HG02610 (cell line): Measurements from ENCODE around the gene LAMB1.
"Not testable (repeated sequence)": the region's sequence is repeated elsewhere in the genome, so short reads cannot be mapped to it uniquely, and the experiment has no call there.

Source experiments
- ATAC-seq: cut with Tn5 transposase; IDR thresholded peaks from one replicate; pipeline ENCODE4 v1.9.1; 2021; ENCODE audit warnings: mild to moderate bottlenecking, moderate library complexity; ENCODE audit not compliant: unreplicated experiment

Gene LAMB1

DNA sequence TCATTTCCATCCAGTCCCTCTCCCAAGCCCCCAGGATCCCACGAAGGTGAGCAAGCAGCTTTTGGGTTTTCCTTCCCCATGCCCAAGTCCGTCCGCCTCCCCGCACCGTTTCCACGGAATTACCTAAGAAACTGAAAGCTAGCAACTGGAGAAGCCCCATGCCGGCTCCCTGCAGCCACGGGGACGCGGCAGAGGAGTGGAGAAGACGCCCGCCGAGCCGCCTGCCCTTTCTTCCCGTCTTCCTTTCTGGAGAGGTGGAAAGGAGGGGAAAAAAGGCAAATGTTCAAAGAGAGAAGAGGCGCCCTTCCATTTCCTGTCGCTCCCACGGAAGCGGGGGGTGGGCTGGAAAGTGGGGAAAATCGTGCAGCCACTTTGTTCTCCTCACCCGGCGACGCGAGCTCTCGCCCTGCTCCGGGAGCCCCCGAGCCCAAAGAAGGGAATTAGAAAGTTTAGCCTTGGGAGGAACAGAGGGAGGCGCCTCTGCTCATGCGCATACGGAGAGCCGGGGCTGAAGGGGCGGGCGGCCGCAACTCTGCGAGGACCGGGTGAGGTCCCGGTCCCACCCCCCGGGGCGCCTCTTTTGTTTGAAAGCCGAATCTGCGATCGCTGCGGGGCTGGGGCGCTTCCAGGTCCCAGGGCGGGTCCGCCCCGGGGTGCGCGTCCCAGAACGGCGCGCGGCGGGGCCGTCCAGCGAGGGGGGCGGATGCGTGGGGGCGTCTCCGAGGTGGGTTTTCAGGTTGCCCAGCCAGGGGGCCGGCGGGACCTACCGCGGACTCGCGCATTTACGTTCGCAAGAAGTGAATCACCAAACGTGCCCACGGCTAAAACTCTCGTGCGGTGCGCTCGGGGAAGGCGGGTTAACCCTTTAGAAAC lies at the start of gene LAMB1:
Gene LAMB1, minus strand, starts transcription at position 436 of the 873 bp plus-strand sequence. Its CDS starts 276 bp downstream, at position 160.
- ATAC-seq = no peak

DNA sequence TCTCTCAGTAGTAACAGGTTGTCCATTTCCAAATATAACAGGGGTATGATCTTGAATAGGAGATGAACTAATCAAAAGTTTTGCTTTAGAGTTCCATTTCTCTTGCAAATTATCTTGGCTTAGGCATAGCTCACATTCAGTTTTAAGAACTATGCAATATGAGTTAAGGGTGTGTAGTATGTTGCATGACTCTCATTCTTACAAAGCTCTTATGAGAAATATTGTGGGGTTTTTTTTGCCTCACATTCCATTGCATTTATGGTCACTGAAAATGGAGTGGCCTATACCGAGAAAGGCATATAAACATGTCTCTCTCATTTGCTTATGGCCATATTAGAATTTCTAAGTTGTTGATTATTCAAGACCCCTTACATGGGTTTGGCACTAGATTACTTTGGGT lies 48.5 kb upstream of the LAMB1 start:
- ATAC-seq = no peak

DNA sequence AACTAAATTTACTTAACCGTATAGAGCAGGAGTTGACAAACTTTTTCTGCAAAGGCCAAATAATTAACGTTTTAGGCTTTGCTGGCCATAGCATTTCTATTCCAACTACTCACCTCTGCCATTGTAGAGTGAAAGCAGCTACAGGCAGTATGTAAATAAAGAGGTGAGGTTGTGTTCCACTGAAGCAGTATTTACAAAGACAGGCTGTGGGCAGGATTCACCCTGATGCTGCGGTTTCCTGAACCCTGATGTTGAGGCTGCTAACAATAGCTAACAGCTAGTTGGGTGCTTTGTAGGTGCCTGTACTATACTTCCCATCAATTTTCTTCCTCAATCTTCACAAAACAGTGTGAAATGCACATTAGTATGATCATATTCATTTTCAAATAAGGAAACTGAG lies 47.0 kb upstream of the LAMB1 start:
- ATAC-seq = no peak

DNA sequence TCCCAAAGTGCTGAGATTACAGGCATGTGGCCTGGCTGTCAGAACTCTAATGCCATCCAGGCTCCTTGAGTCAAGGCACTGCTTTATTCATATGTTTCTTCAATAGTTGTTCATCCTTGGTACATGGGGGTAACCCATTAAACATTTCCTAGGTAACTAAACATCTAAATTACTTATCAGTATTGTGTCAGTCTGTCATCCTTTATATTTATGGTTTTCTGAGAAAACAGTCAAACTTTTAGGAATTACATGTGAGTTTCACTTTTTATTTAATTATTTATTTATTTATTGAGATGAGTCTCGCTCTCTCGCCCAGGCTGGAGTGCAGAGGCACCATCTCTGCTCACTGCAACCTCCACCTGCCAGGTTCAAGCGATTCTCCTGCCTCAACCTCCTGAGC lies 45.5 kb upstream of the LAMB1 start:
- no peak for ATAC-seq

DNA sequence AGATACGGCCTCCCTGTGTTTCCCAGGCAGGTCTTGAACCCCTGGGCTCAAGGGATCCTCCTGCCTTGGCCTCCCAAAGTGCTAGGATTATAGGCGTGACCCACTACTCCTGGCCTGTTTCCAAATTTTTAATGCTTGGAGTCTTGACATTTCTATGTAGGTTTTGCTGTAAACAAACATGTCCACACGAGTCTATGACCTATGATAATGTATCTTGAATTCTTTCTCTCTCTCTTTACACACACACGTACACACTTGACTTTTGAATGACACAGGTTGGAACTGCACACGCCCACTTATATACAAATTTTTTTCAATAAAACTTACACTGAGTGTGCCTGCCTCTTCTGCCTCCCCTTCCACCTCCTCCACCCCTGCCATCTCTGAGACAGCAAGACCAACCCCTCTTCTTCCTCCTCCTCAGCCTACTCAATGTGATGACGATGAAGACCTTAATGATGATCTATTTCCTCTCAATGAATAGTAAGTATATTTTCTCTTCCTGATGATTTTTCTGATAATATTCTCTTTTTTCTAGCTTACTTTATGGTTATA lies 44.1 kb upstream of the LAMB1 start:
- ATAC-seq = no peak

DNA sequence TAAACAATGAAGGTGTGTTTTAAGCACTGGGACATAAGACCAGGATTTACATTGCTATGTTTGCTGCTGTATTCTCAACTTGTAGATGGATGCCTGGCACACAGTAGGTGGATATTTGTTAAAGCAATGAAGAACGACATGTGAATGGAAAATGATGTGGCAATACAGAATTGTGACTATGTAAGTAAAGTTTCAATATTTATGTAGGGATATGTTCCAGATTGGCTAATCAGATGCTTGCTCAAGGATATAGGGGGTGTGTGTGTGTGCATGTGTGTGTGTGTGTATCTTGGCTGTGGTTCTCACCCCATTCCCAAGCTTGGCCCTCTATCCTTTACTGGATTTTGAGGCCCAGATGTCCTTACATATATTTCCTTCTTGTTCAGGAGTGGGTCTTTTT lies 42.7 kb upstream of the LAMB1 start:
- no peak for ATAC-seq

DNA sequence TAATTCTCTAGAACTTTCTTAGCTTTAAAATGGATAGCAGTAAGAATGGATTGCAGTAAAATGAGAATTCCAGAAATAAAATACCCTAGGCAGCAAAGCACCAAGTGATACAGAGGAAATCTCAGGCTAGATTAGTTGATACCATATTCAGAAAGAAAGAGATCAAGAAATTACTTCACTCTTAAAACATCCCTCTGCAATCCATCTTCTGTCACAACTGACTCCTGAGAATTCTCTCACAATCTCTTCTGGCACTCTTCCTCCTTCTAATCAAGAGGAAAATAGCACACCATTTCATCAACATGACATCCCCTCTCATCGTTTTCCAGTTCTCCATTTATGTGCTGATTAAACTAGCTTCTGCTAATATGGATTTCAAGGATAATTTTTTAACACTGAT lies 42.2 kb upstream of the LAMB1 start:
- no peak for ATAC-seq

DNA sequence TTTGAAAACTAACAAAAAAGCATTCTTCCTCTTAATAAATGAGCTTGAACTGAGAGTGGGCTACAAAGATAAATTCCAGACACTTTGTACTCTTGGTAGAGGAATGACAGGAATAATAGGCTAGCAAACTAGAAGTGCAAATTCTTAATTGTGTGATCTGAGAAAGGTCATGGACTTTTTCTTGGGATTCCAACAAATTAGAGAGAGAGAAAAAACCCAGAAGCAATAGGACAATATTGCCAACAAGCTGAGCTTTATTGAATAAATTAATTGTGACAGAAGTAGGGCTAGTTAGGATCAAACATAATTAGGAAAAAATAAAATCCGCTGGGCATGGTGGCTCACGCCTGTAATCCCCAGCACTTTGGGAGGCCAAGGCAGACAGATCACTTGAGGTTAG lies 41.4 kb upstream of the LAMB1 start:
- no peak for ATAC-seq

DNA sequence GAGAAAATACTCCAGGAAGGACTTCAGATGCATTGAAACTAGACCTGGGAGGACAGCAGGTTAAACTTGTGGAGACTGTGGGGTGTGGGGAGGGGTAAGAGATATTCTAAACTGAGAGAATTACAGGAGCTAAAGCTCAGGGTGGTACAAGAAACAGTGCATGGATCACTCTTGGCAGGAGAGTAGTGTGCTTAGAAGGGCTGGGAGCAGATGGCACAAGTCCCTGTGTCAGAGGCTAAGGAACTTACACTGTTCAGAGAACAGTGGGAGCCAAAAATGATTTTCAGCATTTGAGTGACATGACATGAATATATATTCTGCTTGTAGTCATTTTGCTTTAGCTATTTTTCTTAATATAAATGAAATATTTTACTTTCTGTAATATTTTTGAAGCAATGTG lies 36.0 kb upstream of the LAMB1 start:
- ATAC-seq = no peak

DNA sequence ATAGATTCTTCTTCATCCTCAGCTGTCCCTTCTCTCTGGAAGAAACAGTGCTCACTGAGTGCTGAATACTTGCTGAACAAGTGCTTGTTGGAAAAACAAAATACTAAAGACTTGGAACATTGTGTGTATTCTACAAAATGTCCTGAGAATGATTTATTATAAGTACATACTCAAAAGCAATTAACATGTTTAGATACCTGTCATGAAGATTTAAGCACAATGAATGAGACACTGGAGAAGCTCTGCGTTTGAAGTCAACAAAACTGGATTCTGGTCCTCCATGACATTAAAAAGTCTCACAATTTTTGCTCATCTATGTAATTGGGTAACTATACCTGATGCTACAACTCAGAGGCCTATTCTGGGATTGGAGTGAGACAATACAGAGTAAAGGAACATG lies 34.8 kb upstream of the LAMB1 start:
- no peak for ATAC-seq

DNA sequence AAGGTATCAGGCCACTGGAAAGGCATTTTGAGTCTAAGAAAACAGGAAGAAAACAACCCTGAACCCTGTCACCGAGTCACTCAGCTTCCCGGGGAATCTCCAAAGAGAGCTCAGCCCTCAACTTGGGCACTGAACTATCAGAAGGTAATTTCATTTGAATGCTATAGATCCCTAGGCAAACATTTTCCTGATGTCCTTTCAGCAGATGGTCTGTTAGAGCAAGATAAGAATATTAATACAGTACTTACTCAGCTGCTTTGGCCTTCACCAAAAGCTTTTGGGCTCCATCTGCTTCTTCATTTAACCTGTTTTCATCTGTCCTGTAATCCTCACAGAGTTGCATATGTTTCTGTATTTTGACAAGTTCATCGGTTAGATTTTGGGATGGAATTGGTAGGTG lies 34.2 kb upstream of the LAMB1 start:
- ATAC-seq = no peak

DNA sequence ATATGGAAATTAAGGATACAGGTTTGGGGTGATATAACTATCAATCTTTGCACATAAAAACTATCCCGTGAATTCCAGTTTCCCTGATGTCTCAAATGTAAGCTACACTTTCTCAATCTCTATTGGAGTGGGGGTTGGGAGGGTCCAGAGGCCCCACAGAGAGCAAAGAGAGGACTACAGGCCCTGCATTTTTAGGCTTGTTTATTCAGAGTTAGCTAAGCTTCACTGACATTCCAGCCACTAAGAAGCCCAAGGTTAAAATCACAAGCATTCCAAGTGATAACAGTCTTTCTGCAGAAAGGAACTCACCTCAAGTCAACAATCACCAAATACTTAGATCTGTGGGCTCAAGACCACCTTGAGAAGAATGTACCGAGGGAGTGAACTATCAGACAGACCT lies 31.6 kb upstream of the LAMB1 start:
- ATAC-seq = no peak

DNA sequence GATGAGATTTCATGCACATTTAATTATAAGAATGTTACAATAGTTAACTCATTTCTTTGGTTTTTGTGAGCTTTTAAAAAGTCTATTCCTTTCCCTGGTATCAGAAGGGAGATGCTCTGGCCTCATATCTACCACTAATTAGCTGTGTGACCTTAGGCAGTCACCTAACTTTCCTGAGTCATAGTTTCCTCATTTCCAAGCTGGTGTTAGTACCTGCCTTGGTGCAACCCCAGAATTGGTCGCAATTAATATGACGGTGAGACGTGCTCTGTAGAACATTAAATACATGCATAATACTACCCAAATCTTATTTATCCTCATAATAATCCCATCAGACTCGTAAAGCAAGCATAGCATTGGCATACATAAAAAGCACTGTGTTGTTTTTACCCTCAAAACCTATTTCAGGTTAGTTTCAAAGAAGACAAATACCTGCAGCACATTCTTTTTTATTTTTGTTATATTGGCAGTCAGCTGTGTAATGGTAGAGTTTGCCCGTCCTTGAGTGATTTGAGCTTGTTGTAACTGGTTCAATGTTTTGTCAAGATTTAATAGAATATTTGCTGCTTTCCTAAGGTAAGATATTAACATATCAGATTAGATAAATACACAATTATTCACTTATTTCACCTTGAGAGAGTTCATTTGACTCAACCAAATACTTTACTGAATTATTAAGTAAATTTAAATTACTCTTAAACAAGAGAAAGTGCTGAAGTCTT lies 31.0 kb upstream of the LAMB1 start:
- no peak for ATAC-seq

DNA sequence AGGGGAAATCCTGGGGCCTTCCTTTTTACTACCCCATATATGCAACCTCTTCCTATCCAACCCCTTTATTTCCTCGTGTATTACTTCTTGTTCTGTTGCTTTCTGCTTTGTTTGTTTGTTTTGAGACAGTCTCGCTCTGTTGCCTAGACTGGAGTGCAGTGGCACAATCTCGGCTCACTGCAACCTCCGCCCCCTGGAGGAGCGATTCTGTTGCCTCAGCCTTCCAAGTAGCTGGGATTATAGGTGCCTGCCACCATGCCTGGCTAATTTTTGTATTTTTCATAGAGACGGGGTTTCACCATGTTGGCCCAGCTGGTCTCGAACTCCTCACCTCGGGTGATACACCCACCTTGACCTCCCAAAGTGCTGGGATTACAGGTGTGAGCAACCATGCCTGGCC lies 30.3 kb upstream of the LAMB1 start:
- not testable (repeated sequence) for ATAC-seq

DNA sequence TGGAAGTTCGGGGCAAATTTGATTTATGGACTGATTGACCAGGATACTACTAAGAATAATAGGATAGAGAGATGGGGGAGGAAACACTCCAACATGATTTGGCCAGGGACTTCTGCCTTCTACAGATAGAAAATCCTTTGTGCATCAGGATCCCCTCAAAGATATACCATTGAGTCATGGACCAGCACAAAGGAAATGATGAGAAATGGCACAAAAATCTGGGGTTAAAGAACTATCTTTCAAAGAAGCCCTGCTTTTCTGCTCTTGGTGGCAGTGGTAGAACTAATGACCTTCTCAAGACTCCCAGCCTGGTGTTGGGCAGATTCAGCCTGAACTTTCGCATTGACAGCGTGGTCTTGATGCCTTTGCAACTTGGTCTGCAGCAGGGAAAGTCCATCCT lies 27.6 kb upstream of the LAMB1 start:
- ATAC-seq = no peak

DNA sequence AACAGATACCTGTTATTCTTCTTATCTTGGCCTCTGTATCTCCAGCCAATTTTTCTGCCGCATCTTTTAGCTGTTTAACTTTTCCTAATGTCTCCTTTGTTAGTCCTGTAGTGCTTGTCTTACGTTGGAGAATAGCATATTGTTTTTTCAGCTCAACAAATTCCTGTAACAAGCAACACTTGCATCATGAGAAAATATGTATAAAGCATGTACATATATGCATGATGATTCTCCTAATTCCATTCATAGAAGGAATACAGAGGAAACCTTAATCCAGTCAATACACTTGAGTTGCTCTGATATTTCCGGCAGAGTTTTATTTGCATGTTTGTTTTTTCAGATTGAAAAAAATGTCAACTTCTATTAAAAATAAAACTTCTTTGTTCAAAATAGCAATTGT lies 26.1 kb upstream of the LAMB1 start:
- no peak for ATAC-seq

DNA sequence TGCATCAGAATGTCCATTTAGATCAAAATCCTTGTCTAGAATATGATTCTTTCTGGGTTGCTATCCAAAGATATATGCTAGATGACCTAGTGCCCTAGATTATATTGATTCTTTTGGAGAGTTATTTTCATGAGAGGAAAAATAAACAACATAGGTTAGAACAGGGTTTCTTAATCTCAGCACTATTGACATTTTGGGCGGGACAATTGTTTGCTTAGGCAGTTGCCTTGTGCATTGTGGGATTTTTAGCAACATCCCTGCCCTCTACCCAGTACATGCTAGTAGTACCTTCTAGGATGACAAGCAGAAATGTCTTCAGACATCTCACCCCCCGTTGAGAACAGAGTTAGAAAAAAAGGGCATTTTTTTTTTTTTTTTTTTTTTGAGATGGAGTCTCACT lies 25.1 kb upstream of the LAMB1 start:
- ATAC-seq = no peak

DNA sequence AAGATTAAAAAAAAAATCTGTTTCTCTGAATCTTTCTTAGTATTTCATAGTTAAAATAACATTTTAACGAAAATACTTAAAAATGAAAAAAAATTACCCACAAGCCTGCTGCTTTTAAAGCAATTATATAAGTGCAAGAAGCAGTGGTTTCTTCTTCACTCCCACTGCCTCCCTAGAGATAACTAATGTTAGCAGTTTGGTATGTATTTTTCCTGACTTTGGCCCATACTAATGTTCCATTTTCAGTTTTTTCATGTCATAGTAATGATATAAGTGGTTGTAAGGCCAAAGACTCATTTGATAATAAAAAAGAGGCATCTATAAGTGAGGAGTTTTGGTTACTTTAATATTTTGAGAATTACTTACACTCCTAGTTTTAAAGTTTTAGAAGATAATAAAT lies 24.3 kb upstream of the LAMB1 start:
- ATAC-seq = no peak

DNA sequence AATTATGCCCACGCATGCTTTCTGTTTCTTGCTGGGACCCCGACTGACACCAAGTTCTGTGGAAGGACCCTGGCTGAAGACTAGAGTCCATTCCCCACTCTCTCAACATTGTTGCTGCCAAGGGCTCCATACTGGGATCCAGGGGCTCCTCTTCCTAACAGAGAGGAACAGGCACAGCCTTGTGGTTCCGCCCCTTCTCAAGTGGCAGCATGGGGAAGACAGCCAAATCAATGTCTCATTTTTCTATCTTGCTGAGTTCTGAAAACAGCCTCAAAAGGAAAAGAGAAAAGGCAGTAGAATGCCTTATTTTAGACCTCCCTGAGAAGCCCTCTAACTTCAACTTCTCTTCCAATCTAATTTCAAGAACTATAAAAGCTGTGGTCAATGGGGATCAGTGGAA lies 23.7 kb upstream of the LAMB1 start:
- ATAC-seq = no peak

DNA sequence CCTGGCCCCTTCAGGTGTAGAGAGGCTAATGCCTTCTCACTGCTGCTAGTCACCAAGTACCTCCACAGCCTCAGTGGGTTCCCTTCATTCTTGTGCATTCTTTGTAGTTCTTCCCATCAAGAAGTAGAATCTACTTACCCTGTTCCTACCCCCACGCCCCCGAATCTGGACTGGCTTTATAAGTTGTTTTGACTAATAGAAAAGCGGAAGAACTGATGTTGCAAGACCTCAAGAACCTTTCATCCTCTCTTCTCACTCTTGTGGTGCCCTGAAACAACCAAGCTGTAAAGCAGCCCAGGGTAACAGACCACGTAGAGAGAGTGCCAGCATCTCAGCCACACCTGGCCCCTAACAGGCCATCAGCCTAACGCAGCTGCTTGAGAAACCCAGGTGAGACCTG lies 23.2 kb upstream of the LAMB1 start:
- ATAC-seq = no peak

DNA sequence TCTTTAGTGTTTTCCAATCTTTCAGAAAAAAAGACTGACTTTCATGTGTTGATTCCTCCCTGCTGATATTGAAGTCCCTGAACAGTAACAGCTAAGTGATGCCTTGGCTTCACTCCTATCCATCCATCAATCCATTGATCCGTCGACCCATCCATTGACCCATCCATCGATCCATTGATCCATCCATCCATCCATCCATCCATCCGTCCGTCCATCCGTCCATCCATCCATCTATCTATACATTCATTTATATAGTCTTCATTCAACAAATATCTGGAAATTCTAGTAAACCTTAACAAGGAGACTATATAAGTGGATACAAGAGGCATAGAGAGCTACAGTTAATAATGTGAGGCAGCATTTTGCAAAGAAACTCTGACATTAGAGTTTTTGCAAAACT lies 21.6 kb upstream of the LAMB1 start:
- ATAC-seq = no peak

DNA sequence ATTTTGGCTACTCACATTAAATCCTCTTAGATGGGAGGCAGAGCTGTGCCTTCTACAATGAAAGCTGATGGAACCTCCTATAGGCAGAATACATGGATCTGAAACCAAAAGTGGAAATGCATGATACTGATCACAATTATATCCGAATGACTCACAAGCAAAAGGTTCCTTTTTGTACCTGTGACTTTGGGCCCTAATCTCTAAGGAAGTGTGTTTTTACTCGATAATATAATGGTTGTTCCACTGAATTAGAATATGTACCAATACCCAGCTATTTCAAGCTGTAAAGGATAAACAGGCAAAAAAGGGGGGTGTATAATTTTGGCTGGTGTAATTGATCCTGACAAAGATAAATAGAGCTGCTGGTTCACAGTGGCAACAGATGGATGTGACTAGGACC lies 17.6 kb upstream of the LAMB1 start:
- no peak for ATAC-seq
